ENCODE results near the gene RDX.

Gene RDX

GRCh38 chr11:110279881-110280280, 16.5 kb downstream of the RDX start:
- no peaks in the 10 kb centered on the region for H3F3A ChIP-seq (ENCODE audit: insufficient read depth, low read length)
- H3K4me1 ChIP-seq (ENCODE audit: low read length): no peaks in the 10 kb centered on the region
- H3K9me2 ChIP-seq (replicated peaks; ENCODE audit: insufficient read depth, low read length): no peaks in the 10 kb centered on the region
- no peaks in the 10 kb centered on the region for H3K27me3 ChIP-seq (replicated peaks; ENCODE audit: insufficient read depth, low read length)
- H3K4me2 ChIP-seq (ENCODE audit: low read depth, low read length): no peak overlapping the region
- no peak overlapping the region for H3K27ac ChIP-seq (ENCODE audit: low read length)
- no peak for TF ChIP-seq CTCF (IDR thresholded peaks at IDR 0.05; ENCODE audit: low read length)
- TF ChIP-seq EZH2 (optimal IDR thresholded peaks at IDR 0.05; ENCODE audit: low read depth, low read length): no peak
- no peak for TF ChIP-seq EZH2phosphoT487 (IDR thresholded peaks at IDR 0.05; ENCODE audit: low read length)
- H3K9me3 ChIP-seq (replicated peaks; ENCODE audit: insufficient read depth, low read length): no peaks in the 10 kb centered on the region
- no peaks in the 10 kb centered on the region; the same call in 1 of the 2 replicates for H3K36me3 ChIP-seq (replicated peaks; ENCODE audit: insufficient read depth, low read length)
- H3K4me3 ChIP-seq (ENCODE audit: low read length): no peak overlapping the region
- H4K20me1 ChIP-seq (ENCODE audit: insufficient read depth, low read length): peaks cover 11% of the 10 kb centered on the region; the same call in 1 of the 2 replicates
- H3K79me2 ChIP-seq (ENCODE audit: low read length): peaks cover 98% of the 10 kb centered on the region
- H3K9ac ChIP-seq (ENCODE audit: low read length): no peak overlapping the region
- no peak overlapping the region for H2AFZ ChIP-seq (ENCODE audit: low read length)
- no peak for DNase-seq

GRCh38 chr11:110272919-110273318, 23.5 kb downstream of the RDX start:
- no peak for DNase-seq
- Histone ChIP-seq H3K9me2 (replicated peaks; ENCODE audit: insufficient read depth, low read length) (no peaks in the 10 kb centered on the region), H3K79me2 (ENCODE audit: low read length) (peaks cover 84% of the 10 kb centered on the region), H2AFZ (ENCODE audit: low read length) (no peak overlapping the region), H3K4me1 (ENCODE audit: low read length) (peaks cover 8% of the 10 kb centered on the region; the same call in 1 of the 2 replicates), H3K9me3 (replicated peaks; ENCODE audit: insufficient read depth, low read length) (no peaks in the 10 kb centered on the region), H3K4me3 (ENCODE audit: low read length) (no peak overlapping the region), H3K4me2 (ENCODE audit: low read depth, low read length) (no peak overlapping the region), H3K36me3 (replicated peaks; ENCODE audit: insufficient read depth, low read length) (no peaks in the 10 kb centered on the region; the same call in 1 of the 2 replicates), H3K27ac (ENCODE audit: low read length) (no peak overlapping the region), H3K27me3 (replicated peaks; ENCODE audit: insufficient read depth, low read length) (no peaks in the 10 kb centered on the region), H4K20me1 (ENCODE audit: insufficient read depth, low read length) (peaks cover 3% of the 10 kb centered on the region), H3F3A (ENCODE audit: insufficient read depth, low read length) (no peaks in the 10 kb centered on the region), H3K9ac (ENCODE audit: low read length) (no peak overlapping the region)
- no peak for TF ChIP-seq EZH2 (optimal IDR thresholded peaks at IDR 0.05; ENCODE audit: low read depth, low read length)
- TF ChIP-seq EZH2phosphoT487 (IDR thresholded peaks at IDR 0.05; ENCODE audit: low read length): no peak
- no peak for TF ChIP-seq CTCF (IDR thresholded peaks at IDR 0.05; ENCODE audit: low read length)

GRCh38 chr11:110269996-110270395, 26.4 kb downstream of the RDX start:
- H3F3A ChIP-seq (ENCODE audit: insufficient read depth, low read length): no peaks in the 10 kb centered on the region
- no peak for DNase-seq
- H3K79me2 ChIP-seq (ENCODE audit: low read length): peaks cover 76% of the 10 kb centered on the region

More at GRCh38 chr11:110269996-110270395, 26.4 kb downstream of the RDX start:
- TF ChIP-seq EZH2 (optimal IDR thresholded peaks at IDR 0.05; ENCODE audit: low read depth, low read length): no peak
- no peak for TF ChIP-seq CTCF (IDR thresholded peaks at IDR 0.05; ENCODE audit: low read length)
- TF ChIP-seq EZH2phosphoT487 (IDR thresholded peaks at IDR 0.05; ENCODE audit: low read length): no peak
- Histone ChIP-seq H3K4me3 (ENCODE audit: low read length) (no peak overlapping the region), H3K27me3 (replicated peaks; ENCODE audit: insufficient read depth, low read length) (no peaks in the 10 kb centered on the region), H2AFZ (ENCODE audit: low read length) (no peak overlapping the region), H3K4me2 (ENCODE audit: low read depth, low read length) (no peak overlapping the region), H4K20me1 (ENCODE audit: insufficient read depth, low read length) (peaks cover 3% of the 10 kb centered on the region), H3K9ac (ENCODE audit: low read length) (no peak overlapping the region), H3K9me3 (replicated peaks; ENCODE audit: insufficient read depth, low read length) (no peaks in the 10 kb centered on the region), H3K36me3 (replicated peaks; ENCODE audit: insufficient read depth, low read length) (peaks cover 3% of the 10 kb centered on the region; the same call in 1 of the 2 replicates), H3K4me1 (ENCODE audit: low read length) (peaks cover 8% of the 10 kb centered on the region; the same call in 1 of the 2 replicates), H3K9me2 (replicated peaks; ENCODE audit: insufficient read depth, low read length) (no peaks in the 10 kb centered on the region), H3K27ac (ENCODE audit: low read length) (no peak overlapping the region)
